Smooth muscle cell (in vitro differentiated cells): ENCODE data around the gene SRPRB. TPM values are rescaled to one million over a fixed set of nuclear protein-coding genes. Genes with fewer than 3 reads are reported as not detected.

Source experiments
- DNase-seq: peaks from one replicate; lab custom pipeline; 2025; ENCODE audit not compliant: unreplicated experiment; lab: John Stamatoyannopoulos, UW
- H2AFZ ChIP-seq: fragments of 200-600 bp; sonication (generic); 2 replicates; pipeline ENCODE4 v1.6.0; 2016; ENCODE audit warnings: antibody characterized with exemption, low read depth, mild to moderate bottlenecking
- H3F3A ChIP-seq: fragments of 200-600 bp; sonication (generic); 2 replicates; pipeline ENCODE4 v1.6.0; 2017; ENCODE audit warnings: antibody characterized with exemption, low read depth
- H3K27ac ChIP-seq: fragments of 200-600 bp; sonication (generic); 2 replicates; pipeline ENCODE4 v1.5.1; 2016; ENCODE audit warnings: low read depth, mild to moderate bottlenecking
- H3K27me3 ChIP-seq: fragments of 200-600 bp; sonication (generic); 2 replicates; pipeline ENCODE4 v1.6.1; 2016; ENCODE audit warnings: low read depth, mild to moderate bottlenecking
- H3K36me3 ChIP-seq: fragments of 200-600 bp; sonication (generic); 2 replicates; pipeline ENCODE4 v1.5.1; 2016; ENCODE audit warnings: low read depth
- H3K4me1 ChIP-seq: fragments of 200-600 bp; sonication (generic); 2 replicates; pipeline ENCODE4 v1.5.1; 2016; ENCODE audit warnings: low read depth
- H3K4me2 ChIP-seq: fragments of 200-600 bp; sonication (generic); 2 replicates; pipeline ENCODE4 v1.6.0; 2016; ENCODE audit warnings: mild to moderate bottlenecking
- H3K4me3 ChIP-seq: fragments of 200-600 bp; sonication (generic); 2 replicates; pipeline ENCODE4 v1.5.1; 2016; ENCODE audit warnings: mild to moderate bottlenecking
- H3K79me2 ChIP-seq: fragments of 200-600 bp; sonication (generic); 2 replicates; pipeline ENCODE4 v1.6.0; 2016; ENCODE audit warnings: low read depth, mild to moderate bottlenecking
- H3K9ac ChIP-seq: fragments of 200-600 bp; sonication (generic); 2 replicates; pipeline ENCODE4 v1.6.0; 2016; ENCODE audit warnings: low read depth
- H3K9me3 ChIP-seq: fragments of 200-600 bp; sonication (generic); replicated peaks from 2 replicates; pipeline ENCODE4 v1.5.1; 2016; ENCODE audit warnings: low read depth
- H4K20me1 ChIP-seq: fragments of 200-600 bp; sonication (generic); 2 replicates; pipeline ENCODE4 v1.6.0; 2016; ENCODE audit warnings: low read depth
- CTCF ChIP-seq: fragments of 200-600 bp; sonication (generic); IDR thresholded peaks from 2 replicates; pipeline ENCODE4 v1.5.1; 2017; ENCODE audit warnings: borderline replicate concordance, mild to moderate bottlenecking, antibody characterized with exemption; ENCODE audit not compliant: insufficient read depth, poor library complexity, severe bottlenecking
- WGBS: methylation state at CpG from one replicate; pipeline ENCODE4 v1.1.7; 2016; ENCODE audit warnings: low lambda C conversion rate; 5-methylcytosine and 5-hydroxymethylcytosine counted together
- polyA plus RNA-seq: library from polyadenylated mRNA; unstranded; fragments of >200 nt; fragmentation: Nextera tagmentation; extraction: Ambion mirVana; gene quantifications from 2 replicates; pipeline ENCODE4 v1.2.1, GENCODE V29; 2016
- total RNA-seq: library from RNA; depleted of rRNA; stranded (reverse); fragments of >200 nt; gene quantifications from 2 replicates; pipeline ENCODE4 v1.2.3, GENCODE V29; 2014

SRPRB gene
- total and polyA plus RNA-seq, 2 experiments from 2014 or later = 59.3 to 78.9 TPM

- 95% methylated on average over 4 of the region's 4 CpGs for WGBS
- DNase-seq = no peak
- Histone ChIP-seq H2AFZ (no peak overlapping the region), H3K4me3 (no peak overlapping the region), H3K27ac (no peak overlapping the region), H3K9me3 (no peaks in the 10 kb centered on the region), H3K27me3 (no peaks in the 10 kb centered on the region), H4K20me1 (peaks cover 3% of the 10 kb centered on the region), H3K79me2 (no peaks in the 10 kb centered on the region), H3F3A (no peaks in the 10 kb centered on the region), H3K4me1 (no peaks in the 10 kb centered on the region), H3K9ac (no peak overlapping the region), H3K36me3 (no peaks in the 10 kb centered on the region), H3K4me2 (no peak overlapping the region)
- no peak for TF ChIP-seq CTCF
Observed at GRCh38 chr3:133827684-133828083, 22.1 kb downstream of the SRPRB start.

GRCh38 chr3:133828576-133829309, 23.1 kb downstream of the SRPRB start:
- H3K4me1 ChIP-seq = no peaks in the 10 kb centered on the region
- no peak overlapping the region for H3K4me2 ChIP-seq
- DNase-seq = no peak
- no peaks in the 10 kb centered on the region for H3K79me2 ChIP-seq
- H3K9ac ChIP-seq = no peak overlapping the region
- no peaks in the 10 kb centered on the region for H3K36me3 ChIP-seq
- H3K9me3 ChIP-seq = no peaks in the 10 kb centered on the region
- no peaks in the 10 kb centered on the region for H3F3A ChIP-seq
- no peak overlapping the region for H3K4me3 ChIP-seq
- no peaks in the 10 kb centered on the region for H3K27me3 ChIP-seq
- 86% methylated on average over 12 of the region's 12 CpGs for WGBS
- TF ChIP-seq CTCF = no peak
- H4K20me1 ChIP-seq = no peaks in the 10 kb centered on the region
- no peak overlapping the region for H3K27ac ChIP-seq
- no peak overlapping the region for H2AFZ ChIP-seq

- H3K79me2 ChIP-seq = no peaks in the 10 kb centered on the region
- no peak for TF ChIP-seq CTCF
- no peaks in the 10 kb centered on the region for H3F3A ChIP-seq
- H3K4me3 ChIP-seq = no peak overlapping the region
- no peaks in the 10 kb centered on the region for H3K36me3 ChIP-seq
- WGBS = 80% methylated on average over 3 of the region's 3 CpGs
- H3K27ac ChIP-seq = no peak overlapping the region
- no peaks in the 10 kb centered on the region for H4K20me1 ChIP-seq
- H3K9ac ChIP-seq = no peak overlapping the region
- no peak overlapping the region for H3K4me2 ChIP-seq
- H2AFZ ChIP-seq = no peak overlapping the region
- DNase-seq = no peak
- no peaks in the 10 kb centered on the region for H3K4me1 ChIP-seq
- H3K9me3 ChIP-seq = no peaks in the 10 kb centered on the region
- H3K27me3 ChIP-seq = no peaks in the 10 kb centered on the region
Observed at GRCh38 chr3:133829310-133829707, 23.7 kb downstream of the SRPRB start.

- Histone ChIP-seq H2AFZ (no peak overlapping the region), H3K4me1 (no peaks in the 10 kb centered on the region), H3K4me3 (no peak overlapping the region), H3K27ac (no peak overlapping the region), H3K9me3 (no peaks in the 10 kb centered on the region), H3K4me2 (no peak overlapping the region), H4K20me1 (no peaks in the 10 kb centered on the region), H3K36me3 (no peaks in the 10 kb centered on the region), H3K9ac (no peak overlapping the region), H3K79me2 (no peaks in the 10 kb centered on the region), H3F3A (no peaks in the 10 kb centered on the region), H3K27me3 (no peaks in the 10 kb centered on the region)
- no peak for DNase-seq
- 82% methylated on average over 3 of the region's 3 CpGs for WGBS
- TF ChIP-seq CTCF = no peak
Observed at GRCh38 chr3:133830071-133830470, 24.5 kb downstream of the SRPRB start.
